ENCODE measurements around the gene RSPH10B2. TPM values are rescaled to one million over a fixed set of nuclear protein-coding genes. Genes with fewer than 3 reads are reported as not detected.
"Not testable (repeated sequence)": the region's sequence is repeated elsewhere in the genome, so short reads cannot be mapped to it uniquely, and the experiment has no call there.

RSPH10B2 gene
- 0.53 TPM for total RNA-seq
- not detected for polyA plus RNA-seq

DNA sequence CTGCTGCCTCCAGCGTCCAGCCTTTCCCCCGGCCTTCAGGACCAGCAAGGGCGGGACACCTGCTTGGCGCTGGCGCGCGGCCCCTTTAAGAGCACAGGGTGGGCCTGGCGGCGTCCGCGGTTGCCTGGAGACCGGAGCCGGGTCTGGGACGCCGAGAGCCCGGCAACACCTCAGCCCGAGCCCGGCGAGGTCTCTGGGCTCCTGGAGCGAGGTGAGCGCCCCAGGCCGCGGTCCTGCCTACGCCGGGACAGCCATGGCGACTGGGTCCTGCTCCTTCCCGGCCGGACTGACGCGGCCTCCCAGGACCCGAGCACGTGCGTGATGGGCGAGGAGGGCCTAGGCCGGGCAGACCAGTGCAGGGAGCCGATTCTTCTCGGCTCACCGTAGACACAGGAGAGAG is at the start of gene RSPH10B2:
Gene RSPH10B2, plus strand, starts transcription at position 140 of the 400 bp plus-strand sequence. CDS start 3,575 bp downstream, outside the sequence.
- WGBS = 5% methylated on average over 23 of the region's 38 CpGs
- not testable (repeated sequence) for H3K36me3 ChIP-seq (ENCODE audit: insufficient read depth); H3K4me3 ChIP-seq (ENCODE audit: low read depth, low read length); H3K4me1 ChIP-seq (ENCODE audit: insufficient read depth); DNase-seq (ENCODE audit: extremely low spot score); H3K27ac ChIP-seq (ENCODE audit: low read depth)

DNA sequence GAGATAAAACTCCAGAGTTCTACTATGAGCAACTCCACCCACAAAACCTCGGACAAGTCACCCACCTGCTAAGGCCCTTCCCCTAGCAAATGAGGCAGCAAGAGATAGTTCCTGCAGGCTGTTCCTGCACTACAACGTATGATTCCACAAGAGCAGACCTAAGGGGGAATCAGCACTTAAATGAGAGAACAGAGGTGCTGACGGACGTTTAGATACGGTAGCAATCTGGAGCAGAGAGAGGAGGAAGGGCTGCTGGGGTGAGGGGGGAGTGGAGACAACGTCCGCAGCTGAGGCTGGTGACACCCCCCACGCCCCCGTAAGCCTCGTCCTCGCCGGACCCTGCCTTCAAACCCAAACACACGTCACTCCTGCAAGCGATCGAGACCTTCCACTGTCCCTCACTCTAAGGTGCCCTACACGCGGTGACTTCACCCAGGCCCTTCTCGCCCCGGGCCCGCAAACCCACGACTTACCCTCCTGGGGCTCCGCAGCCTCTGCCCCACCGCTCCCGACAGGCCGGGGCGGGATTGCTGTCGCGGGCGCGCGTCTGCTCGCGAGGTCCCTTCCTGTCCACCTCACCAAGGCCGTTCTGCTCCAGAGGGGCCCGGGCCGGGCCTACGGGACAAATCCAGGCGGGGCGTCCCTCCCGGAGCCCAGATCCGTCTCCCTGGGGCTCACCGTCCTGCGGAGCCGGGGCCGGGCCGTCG is 47.8 kb upstream of the RSPH10B2 start:
- H3K4me3 ChIP-seq (ENCODE audit: low read depth, low read length) = peak overlapping the region; percentile 95
- peak overlapping the region; percentile 89 for H3K27ac ChIP-seq (ENCODE audit: low read depth)
- peaks cover 6% of the 10 kb centered on the region for H3K36me3 ChIP-seq (ENCODE audit: insufficient read depth)
- WGBS = under 1% methylated on average over 47 of the region's 47 CpGs
- peaks cover 2% of the 10 kb centered on the region for H3K4me1 ChIP-seq (ENCODE audit: insufficient read depth)
- DNase-seq (ENCODE audit: extremely low spot score) = no peak

GRCh38 chr7:6706666-6707407 is 47.1 kb upstream of the RSPH10B2 start, which contains the start of gene ZNF12:
Gene ZNF12, minus strand, starts transcription at chr7:6706947. Its CDS starts 1,774 bp downstream, at chr7:6705173.
- Histone ChIP-seq H3K27ac (ENCODE audit: low read depth) (peak within 1 kb of the TSS; percentile 89), H3K4me3 (ENCODE audit: low read depth, low read length) (peak within 1 kb of the TSS; percentile 95), H3K36me3 (ENCODE audit: insufficient read depth) (peaks cover 6% of the 10 kb centered on the region), H3K4me1 (ENCODE audit: insufficient read depth) (peaks cover 2% of the 10 kb centered on the region)
- under 1% methylated on average over 65 of the region's 65 CpGs for WGBS
- DNase-seq (ENCODE audit: extremely low spot score) = peak; percentile 91

DNA sequence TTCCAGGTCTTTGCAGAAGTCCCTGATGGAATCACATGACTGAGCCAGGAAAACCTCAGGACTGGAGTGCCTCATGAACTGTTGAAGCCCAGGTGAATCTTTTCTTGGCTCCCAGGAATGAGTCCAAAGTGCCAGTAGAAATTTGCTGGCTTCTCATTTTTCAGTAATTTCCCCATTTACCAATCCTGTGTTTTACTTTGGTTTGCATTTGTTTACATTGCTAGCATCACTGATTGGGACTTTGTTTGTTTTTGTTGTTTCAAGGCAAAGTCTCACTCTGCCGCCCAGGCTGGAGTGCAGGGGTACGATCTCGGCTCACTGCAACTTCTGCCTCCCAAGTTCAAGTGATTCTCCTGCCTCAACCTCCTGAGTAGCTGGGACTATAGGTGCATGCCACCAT is 45.6 kb upstream of the RSPH10B2 start:
- Histone ChIP-seq H3K4me1 (ENCODE audit: insufficient read depth) (peaks cover 2% of the 10 kb centered on the region), H3K36me3 (ENCODE audit: insufficient read depth) (no peaks in the 10 kb centered on the region), H3K4me3 (ENCODE audit: low read depth, low read length) (no peak overlapping the region), H3K27ac (ENCODE audit: low read depth) (no peak overlapping the region)
- WGBS = 87% methylated on average over 3 of the region's 3 CpGs
- DNase-seq (ENCODE audit: extremely low spot score) = no peak

GRCh38 chr7:6709808-6710207 is 44.1 kb upstream of the RSPH10B2 start:
- Histone ChIP-seq H3K36me3 (ENCODE audit: insufficient read depth) (no peaks in the 10 kb centered on the region), H3K4me3 (ENCODE audit: low read depth, low read length) (no peak overlapping the region), H3K27ac (ENCODE audit: low read depth) (no peak overlapping the region), H3K4me1 (ENCODE audit: insufficient read depth) (peaks cover 2% of the 10 kb centered on the region)
- 88% methylated on average over 6 of the region's 6 CpGs for WGBS
- DNase-seq (ENCODE audit: extremely low spot score) = no peak

DNA sequence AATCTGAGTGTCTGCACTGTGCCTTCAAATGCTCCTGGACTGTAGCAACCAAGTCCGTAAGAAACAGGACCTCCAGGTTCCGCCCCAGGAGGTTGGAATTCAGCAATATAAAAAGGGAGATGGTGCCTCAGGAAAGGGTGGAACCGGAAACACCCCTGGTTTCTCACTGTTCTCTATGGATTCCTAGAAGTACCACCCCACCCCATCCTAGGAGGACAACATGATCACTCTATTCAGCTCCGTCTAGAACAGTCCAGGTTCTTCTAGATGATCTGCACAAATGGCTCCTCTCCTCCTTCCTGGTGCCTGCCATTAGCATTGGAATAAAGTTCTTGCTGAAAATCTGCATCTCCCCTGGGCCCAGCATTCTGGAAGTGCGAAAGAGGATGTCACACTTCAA is 39.5 kb upstream of the RSPH10B2 start:
- 81% methylated on average over 5 of the region's 5 CpGs for WGBS
- H3K4me3 ChIP-seq (ENCODE audit: low read depth, low read length) = no peak overlapping the region
- H3K27ac ChIP-seq (ENCODE audit: low read depth) = no peak overlapping the region
- no peak for DNase-seq (ENCODE audit: extremely low spot score)
- H3K4me1 ChIP-seq (ENCODE audit: insufficient read depth) = no peaks in the 10 kb centered on the region
- H3K36me3 ChIP-seq (ENCODE audit: insufficient read depth) = no peaks in the 10 kb centered on the region

GRCh38 chr7:6715898-6716297 is 38.0 kb upstream of the RSPH10B2 start:
- H3K4me1 ChIP-seq (ENCODE audit: insufficient read depth); H3K36me3 ChIP-seq (ENCODE audit: insufficient read depth); DNase-seq (ENCODE audit: extremely low spot score); H3K27ac ChIP-seq (ENCODE audit: low read depth); H3K4me3 ChIP-seq (ENCODE audit: low read depth, low read length): not testable (repeated sequence)
- 59% methylated on average over 9 of the region's 9 CpGs for WGBS

- WGBS = 54% methylated on average over 6 of the region's 6 CpGs
- Histone ChIP-seq H3K4me3 (ENCODE audit: low read depth, low read length) (no peak overlapping the region), H3K36me3 (ENCODE audit: insufficient read depth) (no peaks in the 10 kb centered on the region), H3K27ac (ENCODE audit: low read depth) (no peak overlapping the region), H3K4me1 (ENCODE audit: insufficient read depth) (no peaks in the 10 kb centered on the region)
- no peak for DNase-seq (ENCODE audit: extremely low spot score)
Observed at GRCh38 chr7:6718124-6718523, 35.8 kb upstream of the RSPH10B2 start.

GRCh38 chr7:6724351-6724750 is 29.6 kb upstream of the RSPH10B2 start:
- H3K4me3 ChIP-seq (ENCODE audit: low read depth, low read length); H3K36me3 ChIP-seq (ENCODE audit: insufficient read depth); DNase-seq (ENCODE audit: extremely low spot score); H3K27ac ChIP-seq (ENCODE audit: low read depth); H3K4me1 ChIP-seq (ENCODE audit: insufficient read depth): not testable (repeated sequence)
- 81% methylated on average over 4 of the region's 4 CpGs for WGBS

DNA sequence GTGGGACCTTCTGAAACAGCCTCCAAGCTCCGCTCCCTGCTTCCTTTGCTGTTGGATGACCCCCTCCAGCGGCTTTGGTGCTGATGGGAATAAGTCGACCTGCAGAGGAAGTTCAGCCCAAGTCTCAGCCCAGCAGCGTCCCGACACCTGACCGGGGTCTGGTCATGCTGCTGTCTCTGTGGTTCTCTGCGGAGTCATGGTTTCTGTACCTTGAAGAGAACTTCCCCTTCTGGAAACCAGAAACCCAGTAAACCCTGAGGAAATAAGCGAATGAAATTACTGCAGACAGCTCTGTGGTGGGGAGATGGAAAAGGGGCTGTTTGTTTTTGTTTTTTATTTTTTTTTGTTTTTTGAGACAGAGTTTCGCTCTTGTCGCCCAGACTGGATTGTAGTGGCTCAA is 28.9 kb upstream of the RSPH10B2 start:
- no peaks in the 10 kb centered on the region for H3K36me3 ChIP-seq (ENCODE audit: insufficient read depth)
- no peaks in the 10 kb centered on the region for H3K4me1 ChIP-seq (ENCODE audit: insufficient read depth)
- no peak overlapping the region for H3K4me3 ChIP-seq (ENCODE audit: low read depth, low read length)
- H3K27ac ChIP-seq (ENCODE audit: low read depth) = no peak overlapping the region
- 82% methylated on average over 10 of the region's 10 CpGs for WGBS
- no peak for DNase-seq (ENCODE audit: extremely low spot score)

DNA sequence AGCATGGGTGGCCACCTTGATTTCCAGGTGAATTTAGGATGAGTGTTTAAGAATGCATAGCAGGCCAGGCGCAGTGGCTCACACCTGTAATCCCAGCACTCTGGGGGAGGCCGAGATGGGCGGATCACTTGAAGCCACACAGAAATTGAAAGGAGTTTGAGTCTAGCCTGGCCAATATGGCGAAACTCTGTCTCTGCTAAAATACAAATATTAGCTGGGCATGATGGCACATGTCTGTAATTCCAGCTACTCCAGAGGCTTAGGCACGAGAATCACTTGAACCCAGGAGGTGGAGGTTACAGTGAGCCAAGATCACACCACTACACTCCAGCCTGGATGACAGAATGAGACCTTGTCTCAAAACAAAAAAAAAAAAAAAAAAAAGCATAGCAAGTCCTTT is 27.6 kb upstream of the RSPH10B2 start:
- not testable (repeated sequence) for H3K36me3 ChIP-seq (ENCODE audit: insufficient read depth); H3K27ac ChIP-seq (ENCODE audit: low read depth); DNase-seq (ENCODE audit: extremely low spot score); H3K4me3 ChIP-seq (ENCODE audit: low read depth, low read length); H3K4me1 ChIP-seq (ENCODE audit: insufficient read depth)
- WGBS = 90% methylated on average over 5 of the region's 5 CpGs

DNA sequence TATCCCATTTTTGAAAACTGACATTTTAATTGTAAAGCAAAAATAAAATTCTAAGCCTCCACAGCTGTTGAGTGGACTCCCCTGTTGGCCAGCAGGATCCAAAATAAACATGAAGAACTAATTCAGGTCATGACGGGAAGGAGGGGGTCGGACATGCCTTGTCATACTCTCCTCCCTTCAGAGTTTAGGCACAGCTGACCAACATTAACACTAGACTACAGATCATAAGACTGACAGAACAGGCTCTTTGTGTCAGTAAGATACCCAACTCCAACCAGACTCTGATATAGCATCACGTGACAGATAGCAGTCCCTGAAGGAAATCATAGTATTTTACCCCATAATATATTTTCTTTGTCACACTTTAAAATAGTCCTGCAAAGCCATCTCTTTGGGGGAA is 26.2 kb upstream of the RSPH10B2 start:
- H3K4me1 ChIP-seq (ENCODE audit: insufficient read depth) = no peaks in the 10 kb centered on the region
- no peak overlapping the region for H3K4me3 ChIP-seq (ENCODE audit: low read depth, low read length)
- 47% methylated on average over 3 of the region's 3 CpGs for WGBS
- H3K36me3 ChIP-seq (ENCODE audit: insufficient read depth) = no peaks in the 10 kb centered on the region
- H3K27ac ChIP-seq (ENCODE audit: low read depth) = no peak overlapping the region
- no peak for DNase-seq (ENCODE audit: extremely low spot score)

DNA sequence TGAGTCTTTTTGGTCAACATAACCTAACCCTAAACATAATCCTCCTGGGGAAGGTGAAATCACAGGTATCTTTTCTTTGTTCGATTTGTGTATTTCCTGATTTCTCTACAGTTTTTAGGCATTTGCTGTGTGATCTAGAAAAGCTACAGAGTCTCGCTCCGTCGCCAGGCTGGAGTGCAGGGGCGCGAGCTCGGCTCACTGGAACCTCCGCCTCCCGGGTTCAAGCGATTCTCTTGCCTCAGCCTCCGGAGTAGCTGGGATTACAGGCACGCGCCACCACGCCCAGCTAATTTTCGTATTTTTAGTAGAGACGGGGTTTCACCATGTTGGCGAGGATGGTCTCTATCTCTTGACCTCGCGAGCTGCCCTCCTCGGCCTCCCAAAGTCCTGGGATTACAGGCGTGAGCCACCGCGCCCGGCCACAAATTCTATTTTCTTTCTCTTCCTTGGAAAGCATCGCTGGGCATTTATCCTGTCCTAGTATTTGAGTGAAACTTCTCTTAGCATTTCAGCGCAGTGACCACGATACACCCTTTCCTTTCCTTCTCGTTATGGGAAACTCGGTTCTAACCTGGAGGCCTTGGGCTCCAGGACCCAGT is 24.9 kb upstream of the RSPH10B2 start:
- H3K36me3 ChIP-seq (ENCODE audit: insufficient read depth); H3K4me1 ChIP-seq (ENCODE audit: insufficient read depth); H3K27ac ChIP-seq (ENCODE audit: low read depth); DNase-seq (ENCODE audit: extremely low spot score): not testable (repeated sequence)
- H3K4me3 ChIP-seq (ENCODE audit: low read depth, low read length) = peak overlapping the region; percentile 88
- 48% methylated on average over 29 of the region's 29 CpGs for WGBS
